ENCODE data around the gene CACNB2.

DNA sequence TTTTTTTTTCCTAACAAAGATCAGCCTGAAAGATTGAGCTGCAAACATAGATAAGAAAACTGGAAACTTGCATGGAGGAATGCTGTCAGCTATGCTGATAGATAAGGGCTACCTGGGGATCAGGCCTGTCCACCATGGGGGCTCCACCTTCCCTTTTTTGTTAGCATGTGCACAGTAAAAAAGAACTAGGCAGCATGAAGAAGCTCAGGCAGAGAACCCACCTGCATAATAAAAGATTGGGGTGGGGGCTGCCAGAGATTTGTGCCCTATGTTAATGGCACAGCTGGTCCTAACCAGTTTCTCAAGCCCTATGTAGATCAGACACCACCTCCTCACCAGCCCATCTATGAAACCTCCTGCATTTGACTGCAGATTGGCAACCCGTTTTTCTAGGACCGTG is 45.4 kb upstream of the CACNB2 start:
- TF ChIP-seq CTCF (conservative IDR thresholded peaks at IDR 0.05 in 1 of 2, IDR thresholded peaks at IDR 0.05 in 1 of 2; ENCODE audit: extremely low read depth in 1 of 2, insufficient read depth in 1 of 2, low read depth in 1 of 2, low read length in 2 of 2) (no peak), EZH2 (IDR thresholded peaks at IDR 0.05; ENCODE audit: borderline replicate concordance, low read length) (no peak)
